ENCODE data around the gene ATE1.

The ATE1 gene

DNA sequence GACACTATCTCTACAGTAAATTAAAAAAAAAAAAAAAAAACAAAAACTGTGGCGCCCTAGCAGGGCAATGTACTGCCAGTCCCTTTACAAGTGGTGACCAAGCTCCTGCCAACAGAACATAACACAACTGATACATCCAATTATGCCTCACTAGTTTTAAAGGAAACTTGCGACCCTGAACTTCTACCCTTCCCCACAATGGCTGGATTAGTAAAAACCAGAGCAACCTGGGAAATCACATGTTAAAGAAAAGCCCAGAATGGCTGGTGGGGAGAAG, 16.5 kb downstream of the ATE1 start:
- Histone ChIP-seq H3K4me1 (ENCODE audit: control insufficient read depth in 1 of 2, insufficient read depth in 1 of 2, low read depth in 1 of 2, low read length in 1 of 2) (no peaks in the 10 kb centered on the region), H3K27me3 (no peaks in the 10 kb centered on the region), H3K9me3 (no peaks in the 10 kb centered on the region), H3K4me3 (ENCODE audit: low read depth in 1 of 2, low read length in 1 of 2) (no peak overlapping the region), H3K27ac (no peak overlapping the region), H3K36me3 (peaks cover 74% of the 10 kb centered on the region)
- TF ChIP-seq, protein P1, sequence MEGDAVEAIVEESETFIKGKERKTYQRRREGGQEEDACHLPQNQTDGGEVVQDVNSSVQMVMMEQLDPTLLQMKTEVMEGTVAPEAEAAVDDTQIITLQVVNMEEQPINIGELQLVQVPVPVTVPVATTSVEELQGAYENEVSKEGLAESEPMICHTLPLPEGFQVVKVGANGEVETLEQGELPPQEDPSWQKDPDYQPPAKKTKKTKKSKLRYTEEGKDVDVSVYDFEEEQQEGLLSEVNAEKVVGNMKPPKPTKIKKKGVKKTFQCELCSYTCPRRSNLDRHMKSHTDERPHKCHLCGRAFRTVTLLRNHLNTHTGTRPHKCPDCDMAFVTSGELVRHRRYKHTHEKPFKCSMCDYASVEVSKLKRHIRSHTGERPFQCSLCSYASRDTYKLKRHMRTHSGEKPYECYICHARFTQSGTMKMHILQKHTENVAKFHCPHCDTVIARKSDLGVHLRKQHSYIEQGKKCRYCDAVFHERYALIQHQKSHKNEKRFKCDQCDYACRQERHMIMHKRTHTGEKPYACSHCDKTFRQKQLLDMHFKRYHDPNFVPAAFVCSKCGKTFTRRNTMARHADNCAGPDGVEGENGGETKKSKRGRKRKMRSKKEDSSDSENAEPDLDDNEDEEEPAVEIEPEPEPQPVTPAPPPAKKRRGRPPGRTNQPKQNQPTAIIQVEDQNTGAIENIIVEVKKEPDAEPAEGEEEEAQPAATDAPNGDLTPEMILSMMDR (IDR thresholded peaks at IDR 0.05), result no peak

DNA sequence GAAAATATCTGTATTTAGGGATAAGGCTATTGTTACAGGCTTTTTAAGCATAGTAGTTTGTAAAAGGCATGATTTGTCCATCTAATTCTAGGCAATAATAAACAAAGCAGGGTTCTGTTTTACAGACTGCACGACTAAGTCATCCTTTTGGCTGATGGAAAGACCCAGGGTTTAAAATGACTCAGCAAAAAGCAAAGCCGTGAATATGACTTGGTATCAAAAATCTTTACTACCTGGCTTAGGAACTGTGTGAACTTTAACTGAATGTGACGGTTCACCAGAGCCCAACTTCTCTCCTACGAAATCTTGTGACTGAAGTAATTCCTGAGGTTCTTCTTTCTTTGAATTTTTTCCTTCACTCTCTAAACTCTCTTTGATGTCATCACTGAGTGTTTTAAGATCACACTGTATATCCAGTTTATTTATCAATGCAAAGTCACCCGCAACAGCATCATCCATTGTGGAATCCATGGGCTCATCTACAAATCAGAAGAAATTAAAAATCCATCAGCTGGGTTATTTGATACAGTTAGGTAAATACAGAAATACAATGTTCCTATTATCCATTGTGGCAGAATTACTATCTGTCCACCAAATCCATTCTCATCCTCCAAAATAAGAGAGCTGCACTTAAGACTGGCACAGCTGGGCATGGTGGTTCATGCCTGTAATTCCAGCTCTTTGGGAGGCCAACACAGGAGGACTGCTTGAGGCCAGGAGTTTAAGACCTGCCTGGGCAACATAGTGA, 17.0 kb downstream of the ATE1 start:
- H3K9me3 ChIP-seq, result no peaks in the 10 kb centered on the region
- TF ChIP-seq, protein P1 (IDR thresholded peaks at IDR 0.05), result no peak
- H3K36me3 ChIP-seq, result peaks cover 76% of the 10 kb centered on the region
- H3K4me3 ChIP-seq (ENCODE audit: low read depth in 1 of 2, low read length in 1 of 2), result no peak overlapping the region
- H3K27ac ChIP-seq, result no peak overlapping the region
- no peaks in the 10 kb centered on the region for H3K27me3 ChIP-seq
- no peaks in the 10 kb centered on the region for H3K4me1 ChIP-seq (ENCODE audit: control insufficient read depth in 1 of 2, insufficient read depth in 1 of 2, low read depth in 1 of 2, low read length in 1 of 2)

DNA sequence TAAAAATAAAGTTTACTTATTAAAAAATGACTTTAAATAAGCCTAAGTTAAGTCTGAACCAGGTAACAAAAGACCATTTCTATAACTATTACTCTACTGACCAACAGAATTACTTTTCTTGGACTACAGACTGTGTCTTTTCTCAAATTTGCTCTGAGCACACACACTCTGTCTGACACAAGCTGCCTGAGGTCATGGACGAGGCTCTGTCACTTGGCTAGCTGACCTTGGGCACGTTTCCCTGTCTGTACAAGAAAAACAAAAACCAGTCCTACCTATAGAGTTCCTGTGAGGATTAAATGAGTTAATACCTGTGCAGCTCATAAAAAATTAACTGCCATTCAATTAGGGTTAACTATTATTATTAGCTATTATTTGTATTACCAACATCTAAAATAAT, 22.9 kb downstream of the ATE1 start:
- H3K27ac ChIP-seq, result no peak overlapping the region
- H3K4me3 ChIP-seq (ENCODE audit: low read depth in 1 of 2, low read length in 1 of 2), result no peak overlapping the region
- no peaks in the 10 kb centered on the region for H3K4me1 ChIP-seq (ENCODE audit: control insufficient read depth in 1 of 2, insufficient read depth in 1 of 2, low read depth in 1 of 2, low read length in 1 of 2)
- H3K9me3 ChIP-seq, result no peaks in the 10 kb centered on the region
- H3K36me3 ChIP-seq, result peaks cover 60% of the 10 kb centered on the region
- TF ChIP-seq, protein P1 (IDR thresholded peaks at IDR 0.05), result no peak
- no peaks in the 10 kb centered on the region for H3K27me3 ChIP-seq

DNA sequence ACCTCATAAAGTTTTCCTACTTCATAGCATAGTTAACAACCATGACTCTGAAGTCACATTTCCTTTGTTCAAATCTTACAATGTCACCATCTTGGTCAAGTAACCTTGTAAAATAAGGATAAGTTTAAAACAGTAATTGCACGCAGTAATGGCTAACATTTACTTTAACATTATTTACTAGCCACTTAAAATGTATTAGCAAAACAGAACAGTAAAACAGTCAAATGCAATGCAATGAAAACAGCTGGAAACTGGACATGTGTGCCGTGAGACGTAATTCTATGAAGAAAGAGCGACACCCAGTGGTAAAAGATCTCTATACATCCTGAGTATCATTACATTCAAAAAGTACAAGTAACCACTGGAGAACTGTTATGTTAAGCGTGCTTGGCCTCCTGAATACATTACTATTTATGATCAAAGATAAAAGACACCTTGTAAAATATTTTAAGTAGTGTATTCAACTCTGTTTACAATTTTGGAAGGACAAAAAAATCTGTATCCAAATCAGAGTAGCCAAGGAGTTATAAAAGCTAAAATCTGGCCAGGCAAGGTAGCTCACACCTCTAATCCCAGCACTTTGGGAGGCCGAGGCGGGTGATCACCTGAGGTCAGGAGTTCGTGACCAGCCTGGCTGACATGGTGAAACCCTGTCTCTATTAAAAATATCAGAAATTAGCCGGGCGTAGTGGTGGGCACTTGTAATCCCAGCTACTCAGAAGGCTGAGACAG, 27.2 kb downstream of the ATE1 start:
- H3K9me3 ChIP-seq, result no peaks in the 10 kb centered on the region
- no peaks in the 10 kb centered on the region for H3K27me3 ChIP-seq
- no peak overlapping the region for H3K27ac ChIP-seq
- no peak overlapping the region for H3K4me3 ChIP-seq (ENCODE audit: low read depth in 1 of 2, low read length in 1 of 2)
- H3K4me1 ChIP-seq (ENCODE audit: control insufficient read depth in 1 of 2, insufficient read depth in 1 of 2, low read depth in 1 of 2, low read length in 1 of 2), result no peaks in the 10 kb centered on the region
- H3K36me3 ChIP-seq, result peaks cover 55% of the 10 kb centered on the region
- TF ChIP-seq, protein P1 (IDR thresholded peaks at IDR 0.05), result peak; percentile 39

DNA sequence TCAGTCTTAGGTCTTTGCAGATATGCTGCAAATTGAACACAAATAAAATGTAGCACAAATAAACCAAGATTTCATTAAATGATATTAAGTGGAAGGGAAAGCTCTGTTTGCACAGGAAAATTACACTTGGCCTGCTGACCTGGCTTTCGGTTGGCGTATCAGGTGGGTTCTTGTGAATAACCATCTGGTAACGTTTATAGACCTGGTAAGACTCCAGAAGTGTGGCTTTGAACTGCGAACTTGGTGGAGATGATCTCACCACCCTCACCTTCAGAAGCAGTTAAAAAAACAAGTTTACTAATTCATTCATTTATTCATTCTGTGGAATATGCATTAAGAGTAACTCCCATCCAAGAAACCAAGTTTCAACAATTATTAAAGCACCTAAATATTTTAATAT, 28.1 kb downstream of the ATE1 start:
- Histone ChIP-seq H3K27me3 (no peaks in the 10 kb centered on the region), H3K9me3 (no peaks in the 10 kb centered on the region), H3K36me3 (peaks cover 58% of the 10 kb centered on the region), H3K27ac (no peak overlapping the region), H3K4me1 (ENCODE audit: control insufficient read depth in 1 of 2, insufficient read depth in 1 of 2, low read depth in 1 of 2, low read length in 1 of 2) (no peaks in the 10 kb centered on the region), H3K4me3 (ENCODE audit: low read depth in 1 of 2, low read length in 1 of 2) (no peak overlapping the region)
- TF ChIP-seq, protein P1 (IDR thresholded peaks at IDR 0.05), result no peak
